Parathyroid adenoma (tissue), 2 donors: Measurements from ENCODE around the gene BMPER.

Experiments
- H2AFZ ChIP-seq: fragments of 300-600 bp; sonication (generic); one replicate; pipeline ENCODE4 v1.7.0; 2017; ENCODE audit warnings: antibody characterized with exemption, mild to moderate bottlenecking
- H3K27ac ChIP-seq: fragments of 300-600 bp; sonication (generic); one replicate; pipeline ENCODE4 v1.7.0; 2017
- H3K27me3 ChIP-seq: fragments of 300-600 bp; sonication (generic); one replicate; pipeline ENCODE4 v1.7.0; 2017; ENCODE audit warnings: low read length; ENCODE audit not compliant: control insufficient read depth, insufficient read depth
- H3K36me3 ChIP-seq: fragments of 300-600 bp; sonication (generic); one replicate; pipeline ENCODE4 v1.7.0; 2017; ENCODE audit warnings: low read length; ENCODE audit not compliant: control insufficient read depth, insufficient read depth
- H3K4me1 ChIP-seq: fragments of 300-600 bp; sonication (generic); one replicate; pipeline ENCODE4 v1.7.0; 2017; ENCODE audit warnings: control low read depth
- H3K4me2 ChIP-seq: fragments of 300-600 bp; sonication (generic); one replicate; pipeline ENCODE4 v1.7.0; 2017; ENCODE audit warnings: low read length
- H3K4me3 ChIP-seq: fragments of 300-600 bp; sonication (generic); one replicate; pipeline ENCODE4 v1.7.0; 2017; ENCODE audit warnings: low read depth, low read length
- H3K79me2 ChIP-seq: fragments of 300-600 bp; sonication (generic); one replicate; pipeline ENCODE4 v1.7.0; 2017; ENCODE audit warnings: control low read depth
- H3K9ac ChIP-seq: fragments of 300-600 bp; sonication (generic); one replicate; pipeline ENCODE4 v1.7.0; 2017; ENCODE audit warnings: mild to moderate bottlenecking
- H3K9me3 ChIP-seq: fragments of 300-600 bp; sonication (generic); one replicate; pipeline ENCODE4 v1.7.0; 2017; ENCODE audit warnings: low read length; ENCODE audit not compliant: control insufficient read depth
- TF ChIP-seq, protein P1 (sequence below): fragments of 300-600 bp; sonication (generic); IDR thresholded peaks from one replicate; pipeline ENCODE4 v1.7.0; 2017; ENCODE audit warnings: antibody characterized with exemption, mild to moderate bottlenecking
- donor health status: primary hyperparathyroidism.

The BMPER gene

DNA sequence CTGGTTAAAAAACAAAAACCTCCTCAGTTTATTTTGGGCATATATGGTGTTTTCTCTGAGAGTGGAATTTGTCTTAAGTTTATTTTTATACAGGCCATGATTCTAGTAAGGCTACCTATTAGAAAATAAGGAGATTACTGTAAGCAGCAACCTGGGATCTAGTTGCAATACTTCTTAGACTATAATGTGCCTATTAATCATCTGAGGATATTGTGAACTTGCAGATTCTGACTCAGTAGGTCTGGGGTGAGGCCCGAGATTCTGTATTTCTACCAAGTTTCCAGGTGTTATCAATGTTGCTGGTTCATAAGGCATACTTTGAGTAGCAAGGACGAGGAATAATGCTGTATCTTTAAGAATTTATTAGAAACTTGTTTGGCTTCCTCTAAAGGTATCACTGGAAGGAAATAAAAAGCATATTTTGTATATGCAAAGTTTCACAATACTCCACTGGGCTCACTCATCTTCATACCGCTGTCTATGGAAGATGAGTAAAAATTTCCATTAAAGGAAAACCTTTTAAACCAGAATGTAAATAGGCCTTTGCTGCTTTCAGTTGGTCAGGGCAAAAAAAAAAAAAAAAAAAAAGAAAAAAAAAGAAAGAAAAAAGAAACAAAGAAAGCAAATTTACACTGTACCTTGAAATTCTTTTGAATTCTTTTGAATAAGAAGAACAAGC, 105.8 kb downstream of the BMPER start:
- Histone ChIP-seq H3K36me3 (no peaks in the 10 kb centered on the region), H2AFZ (no peak overlapping the region), H3K4me1 (no peaks in the 10 kb centered on the region), H3K79me2 (no peaks in the 10 kb centered on the region), H3K9ac (no peak overlapping the region), H3K27me3 (no peaks in the 10 kb centered on the region), H3K9me3 (no peaks in the 10 kb centered on the region), H3K27ac (no peak overlapping the region), H3K4me2 (no peak overlapping the region), H3K4me3 (no peak overlapping the region)
- TF ChIP-seq, protein P1, sequence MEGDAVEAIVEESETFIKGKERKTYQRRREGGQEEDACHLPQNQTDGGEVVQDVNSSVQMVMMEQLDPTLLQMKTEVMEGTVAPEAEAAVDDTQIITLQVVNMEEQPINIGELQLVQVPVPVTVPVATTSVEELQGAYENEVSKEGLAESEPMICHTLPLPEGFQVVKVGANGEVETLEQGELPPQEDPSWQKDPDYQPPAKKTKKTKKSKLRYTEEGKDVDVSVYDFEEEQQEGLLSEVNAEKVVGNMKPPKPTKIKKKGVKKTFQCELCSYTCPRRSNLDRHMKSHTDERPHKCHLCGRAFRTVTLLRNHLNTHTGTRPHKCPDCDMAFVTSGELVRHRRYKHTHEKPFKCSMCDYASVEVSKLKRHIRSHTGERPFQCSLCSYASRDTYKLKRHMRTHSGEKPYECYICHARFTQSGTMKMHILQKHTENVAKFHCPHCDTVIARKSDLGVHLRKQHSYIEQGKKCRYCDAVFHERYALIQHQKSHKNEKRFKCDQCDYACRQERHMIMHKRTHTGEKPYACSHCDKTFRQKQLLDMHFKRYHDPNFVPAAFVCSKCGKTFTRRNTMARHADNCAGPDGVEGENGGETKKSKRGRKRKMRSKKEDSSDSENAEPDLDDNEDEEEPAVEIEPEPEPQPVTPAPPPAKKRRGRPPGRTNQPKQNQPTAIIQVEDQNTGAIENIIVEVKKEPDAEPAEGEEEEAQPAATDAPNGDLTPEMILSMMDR: no peak

DNA sequence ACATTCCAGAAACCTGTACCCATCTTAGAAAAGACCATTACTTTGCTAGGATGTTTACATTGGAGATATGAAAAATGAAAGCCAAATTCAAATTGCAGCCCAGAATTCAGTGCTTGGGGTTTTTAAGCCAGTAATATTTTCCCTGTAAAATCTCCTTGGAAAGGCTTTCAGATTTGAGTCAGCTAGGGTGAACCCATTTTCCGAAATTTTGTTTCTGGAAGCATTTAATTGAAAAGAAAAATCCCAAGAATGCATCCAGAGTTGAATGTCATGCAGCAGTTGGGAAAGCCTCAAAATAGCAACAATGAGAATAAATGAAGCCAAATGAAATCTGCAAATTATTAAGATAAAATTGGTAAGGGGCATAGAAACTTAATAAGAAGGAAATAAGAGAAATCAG, 106.4 kb downstream of the BMPER start:
- Histone ChIP-seq H2AFZ (no peak overlapping the region), H3K4me2 (no peak overlapping the region), H3K4me1 (no peaks in the 10 kb centered on the region), H3K79me2 (no peaks in the 10 kb centered on the region), H3K9me3 (no peaks in the 10 kb centered on the region), H3K27ac (no peak overlapping the region), H3K27me3 (no peaks in the 10 kb centered on the region), H3K9ac (no peak overlapping the region), H3K4me3 (no peak overlapping the region), H3K36me3 (no peaks in the 10 kb centered on the region)
- TF ChIP-seq, protein P1: no peak

DNA sequence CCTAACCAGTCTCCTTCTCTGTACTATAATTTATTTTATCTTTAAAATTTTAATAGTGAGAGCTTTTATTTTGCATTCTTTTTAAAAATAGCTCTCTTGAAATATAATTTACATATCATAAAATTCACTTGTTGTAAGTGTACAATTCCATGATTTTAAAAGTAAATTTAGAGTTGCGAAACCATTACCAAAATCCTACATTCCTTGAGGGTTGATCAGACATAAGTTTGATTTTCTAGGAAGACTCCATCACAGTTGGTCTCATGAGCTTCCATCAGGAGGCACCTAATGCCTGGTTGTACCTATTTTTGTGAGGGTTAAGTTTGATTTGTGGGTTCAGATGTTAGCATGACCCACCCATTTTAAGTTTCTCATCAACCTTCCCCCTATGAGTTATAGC, 108.1 kb downstream of the BMPER start:
- H2AFZ ChIP-seq: no peak overlapping the region
- H3K9ac ChIP-seq: no peak overlapping the region
- H3K27ac ChIP-seq: no peak overlapping the region
- TF ChIP-seq, protein P1: no peak
- H3K79me2 ChIP-seq: no peaks in the 10 kb centered on the region
- H3K36me3 ChIP-seq: no peaks in the 10 kb centered on the region
- H3K4me3 ChIP-seq: no peak overlapping the region
- H3K9me3 ChIP-seq: no peaks in the 10 kb centered on the region
- H3K4me1 ChIP-seq: no peaks in the 10 kb centered on the region
- no peaks in the 10 kb centered on the region for H3K27me3 ChIP-seq
- no peak overlapping the region for H3K4me2 ChIP-seq

GRCh38 chr7:34015651-34016050, 110.3 kb downstream of the BMPER start:
- no peak overlapping the region for H3K4me3 ChIP-seq
- H3K27me3 ChIP-seq: no peaks in the 10 kb centered on the region
- no peaks in the 10 kb centered on the region for H3K36me3 ChIP-seq
- H3K79me2 ChIP-seq: no peaks in the 10 kb centered on the region
- TF ChIP-seq, protein P1: no peak
- H3K4me2 ChIP-seq: no peak overlapping the region
- H3K9ac ChIP-seq: no peak overlapping the region
- no peaks in the 10 kb centered on the region for H3K4me1 ChIP-seq
- H3K27ac ChIP-seq: no peak overlapping the region
- H2AFZ ChIP-seq: no peak overlapping the region
- H3K9me3 ChIP-seq: no peaks in the 10 kb centered on the region

GRCh38 chr7:34016876-34017275, 111.5 kb downstream of the BMPER start:
- Histone ChIP-seq H3K36me3 (no peaks in the 10 kb centered on the region), H3K27me3 (no peaks in the 10 kb centered on the region), H3K4me3 (no peak overlapping the region), H3K9ac (no peak overlapping the region), H3K27ac (no peak overlapping the region), H3K9me3 (no peaks in the 10 kb centered on the region), H3K79me2 (no peaks in the 10 kb centered on the region), H2AFZ (no peak overlapping the region), H3K4me1 (no peaks in the 10 kb centered on the region), H3K4me2 (no peak overlapping the region)
- TF ChIP-seq, protein P1: no peak
